ENCODE results near the gene PCK1. TPM values are rescaled to one million over a fixed set of nuclear protein-coding genes. Genes with fewer than 3 reads are reported as not detected.

Gene PCK1
- total and polyA plus RNA-seq, 2 of the 8 experiments (the other 6 are each of a cell fraction or from before 2014, with no cell fraction given) = not detected

DNA sequence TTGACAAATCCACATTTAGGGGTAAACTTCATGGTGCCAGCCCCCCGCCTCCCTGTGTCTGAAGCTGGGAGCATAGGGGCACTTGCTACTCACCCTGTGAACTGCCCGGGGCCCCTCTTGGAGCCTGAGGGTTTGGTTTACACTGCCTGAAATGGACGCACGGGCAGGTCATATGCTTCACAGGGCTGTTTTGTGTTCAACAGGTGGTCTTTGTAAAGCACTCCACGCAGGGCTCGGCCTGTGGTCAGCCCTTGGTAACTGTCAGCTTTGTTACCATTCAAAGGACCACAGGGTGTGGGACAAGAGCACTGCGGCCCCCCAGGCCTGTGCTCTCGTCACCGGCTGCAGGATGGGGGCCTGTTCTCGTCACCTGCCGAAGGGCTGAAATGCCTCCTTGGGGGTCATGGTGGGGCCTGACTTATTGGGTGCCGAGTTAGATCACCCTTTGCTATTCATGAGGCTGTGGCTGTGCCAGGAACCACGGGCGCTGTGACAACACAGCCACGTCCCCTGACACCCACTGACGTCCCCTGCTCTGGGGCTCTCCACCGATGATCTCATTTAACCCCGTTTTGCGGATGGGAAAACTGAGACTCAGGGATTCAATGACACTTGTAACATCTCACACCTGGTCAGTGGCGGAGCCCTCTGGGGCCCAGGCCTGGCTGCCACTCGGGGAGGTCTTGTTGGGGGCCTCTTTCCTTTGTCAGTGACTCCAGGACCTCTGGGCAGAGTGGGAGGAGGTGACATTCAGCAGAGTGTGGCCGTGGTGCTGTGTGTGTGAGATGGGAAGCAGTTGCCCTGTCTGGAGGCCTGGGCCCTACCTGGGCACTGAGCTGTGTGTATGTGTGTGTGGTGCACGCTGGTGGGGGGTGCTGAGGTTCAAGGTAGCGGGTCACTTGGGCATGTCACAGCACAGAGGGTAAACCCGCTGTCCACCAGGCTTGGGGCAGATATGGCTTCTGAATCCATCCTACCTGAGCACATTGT is 34.4 kb downstream of the PCK1 start (continued):
- TF ChIP-seq KDM4A (IDR thresholded peaks at IDR 0.05; ENCODE audit: low read depth, low read length, severe bottlenecking) = no peak
- TF ChIP-seq EGR1 (IDR thresholded peaks at IDR 0.05; ENCODE audit: borderline replicate concordance, low read depth, low read length) = no peak
- no peak for TF ChIP-seq CHD2 (IDR thresholded peaks at IDR 0.05; ENCODE audit: low read length)
- no peak for TF ChIP-seq CEBPB (IDR thresholded peaks at IDR 0.05; ENCODE audit: low read depth, low read length)
- TF ChIP-seq TCF12 (IDR thresholded peaks at IDR 0.05; ENCODE audit: low read depth, low read length) = no peak
- TF ChIP-seq SRF (IDR thresholded peaks at IDR 0.05; ENCODE audit: low read depth, low read length) = no peak
- TF ChIP-seq CBX5 (IDR thresholded peaks at IDR 0.05; ENCODE audit: low read depth, low read length) = no peak
- TF ChIP-seq E2F6 (IDR thresholded peaks at IDR 0.05) = no peak
- no peak for TF ChIP-seq SIX5 (IDR thresholded peaks at IDR 0.05; ENCODE audit: low read depth, low read length)
- TF ChIP-seq SAP30 (IDR thresholded peaks at IDR 0.05; ENCODE audit: insufficient read depth, insufficient replicate concordance, low read length) = no peak

Data from H1 (cell line).